ENCODE data around the gene CRYBB3.

DNA sequence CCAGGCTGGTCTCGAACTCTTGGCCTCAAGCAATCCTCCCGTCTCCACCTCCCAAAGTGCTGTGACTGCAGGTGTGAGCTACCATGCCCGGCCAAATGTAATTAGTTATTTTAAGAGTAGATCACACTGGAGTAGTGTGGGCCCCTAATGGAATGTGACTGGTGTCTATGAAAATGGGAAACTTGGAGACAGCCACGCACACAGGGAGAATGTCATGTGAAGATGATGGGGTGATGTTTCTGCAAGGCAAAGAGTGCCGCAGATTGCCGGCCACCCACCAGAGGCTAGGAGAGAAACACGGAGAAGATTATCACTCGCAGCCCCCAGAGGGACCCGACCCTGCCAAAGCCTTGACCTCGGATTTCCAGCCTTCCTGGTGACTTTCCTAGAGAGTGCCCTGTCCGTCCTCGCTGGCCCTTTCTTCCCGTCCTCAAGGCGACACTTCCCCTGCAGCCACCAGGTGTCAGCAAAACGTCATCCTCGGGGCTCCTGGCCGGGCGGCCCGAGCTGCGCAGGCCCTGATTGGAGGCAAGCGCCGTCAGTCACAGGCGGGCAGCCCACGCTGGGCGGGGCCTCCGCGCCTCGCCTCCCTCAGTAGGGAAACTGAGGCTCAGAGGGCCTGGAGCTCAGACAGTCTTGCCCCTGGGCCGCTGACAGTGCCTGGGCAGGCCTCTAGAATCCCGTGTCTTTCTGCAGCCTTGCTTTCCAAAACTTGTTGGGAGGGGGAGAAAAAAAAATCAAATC is 36.1 kb downstream of the CRYBB3 start:
- TF ChIP-seq NFE2L2 (IDR thresholded peaks at IDR 0.05; ENCODE audit: low read depth, low read length) (no peak), POLR2A (IDR thresholded peaks at IDR 0.05; ENCODE audit: low read depth, low read length) (no peak), MXI1 (IDR thresholded peaks at IDR 0.05; ENCODE audit: borderline replicate concordance, low read depth, low read length) (no peak), CEBPB (IDR thresholded peaks at IDR 0.05; ENCODE audit: low read depth, low read length) (no peak), BHLHE40 (IDR thresholded peaks at IDR 0.05; ENCODE audit: low read depth, low read length) (no peak), RAD21 (IDR thresholded peaks at IDR 0.05; ENCODE audit: low read length) (peak; percentile 53), RFX5 (IDR thresholded peaks at IDR 0.05; ENCODE audit: low read depth, low read length) (no peak), SMC3 (IDR thresholded peaks at IDR 0.05; ENCODE audit: low read depth, low read length) (peak; percentile 41; the same call in 1 of the 2 replicates), FOS (IDR thresholded peaks at IDR 0.05; ENCODE audit: low read depth, low read length) (no peak)
- TF ChIP-seq, protein P1, sequence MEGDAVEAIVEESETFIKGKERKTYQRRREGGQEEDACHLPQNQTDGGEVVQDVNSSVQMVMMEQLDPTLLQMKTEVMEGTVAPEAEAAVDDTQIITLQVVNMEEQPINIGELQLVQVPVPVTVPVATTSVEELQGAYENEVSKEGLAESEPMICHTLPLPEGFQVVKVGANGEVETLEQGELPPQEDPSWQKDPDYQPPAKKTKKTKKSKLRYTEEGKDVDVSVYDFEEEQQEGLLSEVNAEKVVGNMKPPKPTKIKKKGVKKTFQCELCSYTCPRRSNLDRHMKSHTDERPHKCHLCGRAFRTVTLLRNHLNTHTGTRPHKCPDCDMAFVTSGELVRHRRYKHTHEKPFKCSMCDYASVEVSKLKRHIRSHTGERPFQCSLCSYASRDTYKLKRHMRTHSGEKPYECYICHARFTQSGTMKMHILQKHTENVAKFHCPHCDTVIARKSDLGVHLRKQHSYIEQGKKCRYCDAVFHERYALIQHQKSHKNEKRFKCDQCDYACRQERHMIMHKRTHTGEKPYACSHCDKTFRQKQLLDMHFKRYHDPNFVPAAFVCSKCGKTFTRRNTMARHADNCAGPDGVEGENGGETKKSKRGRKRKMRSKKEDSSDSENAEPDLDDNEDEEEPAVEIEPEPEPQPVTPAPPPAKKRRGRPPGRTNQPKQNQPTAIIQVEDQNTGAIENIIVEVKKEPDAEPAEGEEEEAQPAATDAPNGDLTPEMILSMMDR (conservative IDR thresholded peaks at IDR 0.05; ENCODE audit: low read depth, low read length), result peak; percentile 55
- TF ChIP-seq, protein P2, sequence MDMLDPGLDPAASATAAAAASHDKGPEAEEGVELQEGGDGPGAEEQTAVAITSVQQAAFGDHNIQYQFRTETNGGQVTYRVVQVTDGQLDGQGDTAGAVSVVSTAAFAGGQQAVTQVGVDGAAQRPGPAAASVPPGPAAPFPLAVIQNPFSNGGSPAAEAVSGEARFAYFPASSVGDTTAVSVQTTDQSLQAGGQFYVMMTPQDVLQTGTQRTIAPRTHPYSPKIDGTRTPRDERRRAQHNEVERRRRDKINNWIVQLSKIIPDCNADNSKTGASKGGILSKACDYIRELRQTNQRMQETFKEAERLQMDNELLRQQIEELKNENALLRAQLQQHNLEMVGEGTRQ (IDR thresholded peaks at IDR 0.05; ENCODE audit: low read depth, low read length), result no peak
- TF ChIP-seq, protein P3, sequence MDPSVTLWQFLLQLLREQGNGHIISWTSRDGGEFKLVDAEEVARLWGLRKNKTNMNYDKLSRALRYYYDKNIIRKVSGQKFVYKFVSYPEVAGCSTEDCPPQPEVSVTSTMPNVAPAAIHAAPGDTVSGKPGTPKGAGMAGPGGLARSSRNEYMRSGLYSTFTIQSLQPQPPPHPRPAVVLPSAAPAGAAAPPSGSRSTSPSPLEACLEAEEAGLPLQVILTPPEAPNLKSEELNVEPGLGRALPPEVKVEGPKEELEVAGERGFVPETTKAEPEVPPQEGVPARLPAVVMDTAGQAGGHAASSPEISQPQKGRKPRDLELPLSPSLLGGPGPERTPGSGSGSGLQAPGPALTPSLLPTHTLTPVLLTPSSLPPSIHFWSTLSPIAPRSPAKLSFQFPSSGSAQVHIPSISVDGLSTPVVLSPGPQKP (IDR thresholded peaks at IDR 0.05; ENCODE audit: borderline replicate concordance, low read depth, low read length), result no peak
